DMS153 treated with DMSO at 0.1 percent for 48 hours (cell line): ENCODE results near the gene PCDHA8.
"Not testable (repeated sequence)": the region's sequence is repeated elsewhere in the genome, so short reads cannot be mapped to it uniquely, and the experiment has no call there.

Experiments
- DNase-seq: peaks from one replicate; lab custom pipeline; 2025; ENCODE audit not compliant: unreplicated experiment; lab: John Stamatoyannopoulos, UW

The PCDHA8 gene

DNA sequence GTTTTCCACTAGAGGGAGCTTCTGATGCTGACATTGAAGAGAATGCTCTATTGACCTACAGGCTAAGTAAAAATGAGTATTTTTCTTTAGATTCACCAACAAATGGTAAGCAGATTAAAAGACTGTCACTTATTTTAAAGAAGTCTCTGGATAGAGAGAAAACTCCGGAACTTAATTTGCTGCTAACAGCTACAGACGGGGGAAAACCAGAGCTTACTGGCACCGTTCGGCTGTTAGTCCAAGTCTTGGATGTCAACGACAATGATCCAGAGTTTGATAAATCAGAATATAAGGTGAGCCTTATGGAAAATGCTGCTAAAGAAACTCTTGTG is 28.5 kb downstream of the PCDHA8 start:
- DNase-seq, result no peak

DNA sequence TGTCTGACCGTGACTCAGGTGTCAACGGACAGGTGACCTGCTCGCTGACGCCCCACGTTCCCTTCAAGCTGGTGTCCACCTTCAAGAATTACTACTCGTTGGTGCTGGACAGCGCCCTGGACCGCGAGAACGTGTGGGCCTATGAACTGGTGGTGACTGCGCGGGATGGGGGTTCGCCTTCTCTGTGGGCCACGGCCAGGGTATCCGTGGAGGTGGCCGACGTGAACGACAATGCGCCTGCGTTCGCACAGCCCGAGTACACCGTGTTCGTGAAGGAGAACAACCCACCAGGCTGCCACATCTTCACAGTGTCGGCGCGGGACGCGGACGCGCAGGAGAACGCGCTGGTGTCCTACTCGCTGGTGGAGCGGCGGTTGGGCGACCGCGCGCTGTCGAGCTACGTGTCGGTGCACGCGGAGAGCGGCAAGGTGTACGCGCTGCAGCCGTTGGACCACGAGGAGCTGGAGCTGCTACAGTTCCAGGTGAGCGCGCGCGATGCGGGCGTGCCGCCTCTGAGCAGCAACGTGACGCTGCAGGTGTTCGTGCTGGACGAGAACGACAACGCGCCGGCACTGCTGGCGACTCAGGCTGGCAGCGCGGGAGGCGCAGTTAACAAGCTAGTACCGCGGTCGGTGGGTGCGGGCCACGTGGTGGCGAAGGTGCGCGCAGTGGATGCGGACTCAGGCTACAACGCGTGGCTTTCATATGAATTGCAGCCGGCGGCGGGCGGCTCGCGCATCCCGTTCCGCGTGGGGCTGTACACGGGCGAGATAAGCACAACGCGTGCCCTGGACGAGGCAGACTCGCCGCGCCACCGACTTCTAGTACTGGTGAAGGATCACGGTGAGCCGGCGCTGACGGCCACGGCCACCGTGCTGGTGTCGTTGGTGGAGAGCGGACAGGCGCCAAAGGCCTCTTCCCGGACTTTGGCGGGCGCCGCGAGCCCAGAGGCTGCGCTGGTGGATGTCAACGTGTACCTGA is 29.5 kb downstream of the PCDHA8 start:
- DNase-seq, result no peak

DNA sequence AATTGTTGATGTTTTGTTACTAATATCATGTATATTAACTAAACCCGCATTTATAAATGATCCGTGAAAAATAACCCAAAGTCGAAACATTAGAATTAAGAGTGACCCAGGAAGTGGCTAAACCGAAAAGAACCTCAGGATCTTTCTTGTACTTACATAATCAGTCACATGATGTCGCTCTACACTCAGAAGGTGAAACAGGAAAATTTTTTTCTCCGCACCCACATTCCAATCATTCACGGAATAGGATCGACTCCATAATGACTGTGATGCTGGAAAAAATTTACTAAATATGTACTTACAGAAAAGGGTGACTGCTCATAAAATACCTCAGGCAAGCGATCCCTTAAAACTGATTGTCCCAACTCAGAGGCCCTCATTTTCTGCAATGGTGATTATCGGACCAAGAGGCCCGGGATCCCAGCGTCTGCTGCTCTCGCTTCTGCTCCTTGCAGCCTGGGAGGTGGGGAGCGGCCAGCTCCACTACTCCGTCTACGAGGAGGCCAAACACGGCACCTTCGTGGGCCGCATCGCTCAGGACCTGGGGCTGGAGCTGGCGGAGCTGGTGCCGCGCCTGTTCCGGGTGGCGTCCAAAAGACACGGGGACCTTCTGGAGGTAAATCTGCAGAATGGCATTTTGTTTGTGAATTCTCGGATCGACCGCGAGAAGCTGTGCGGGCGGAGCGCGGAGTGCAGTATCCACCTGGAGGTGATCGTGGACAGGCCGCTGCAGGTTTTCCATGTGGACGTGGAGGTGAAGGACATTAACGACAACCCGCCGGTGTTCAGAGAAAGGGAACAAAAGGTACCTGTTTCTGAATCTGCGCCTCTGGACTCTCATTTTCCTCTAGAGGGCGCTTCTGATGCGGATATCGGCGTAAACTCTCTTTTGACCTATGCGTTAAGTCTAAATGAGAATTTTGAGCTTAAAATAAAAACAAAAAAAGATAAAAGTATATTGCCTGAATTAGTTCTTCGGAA is 34.4 kb downstream of the PCDHA8 start, which contains the start of gene PCDHA12:
Gene PCDHA12, plus strand, starts transcription at position 224 of the 981 bp plus-strand sequence. Its CDS starts 165 bp downstream, at position 389.
- DNase-seq, result peak; percentile 39

DNA sequence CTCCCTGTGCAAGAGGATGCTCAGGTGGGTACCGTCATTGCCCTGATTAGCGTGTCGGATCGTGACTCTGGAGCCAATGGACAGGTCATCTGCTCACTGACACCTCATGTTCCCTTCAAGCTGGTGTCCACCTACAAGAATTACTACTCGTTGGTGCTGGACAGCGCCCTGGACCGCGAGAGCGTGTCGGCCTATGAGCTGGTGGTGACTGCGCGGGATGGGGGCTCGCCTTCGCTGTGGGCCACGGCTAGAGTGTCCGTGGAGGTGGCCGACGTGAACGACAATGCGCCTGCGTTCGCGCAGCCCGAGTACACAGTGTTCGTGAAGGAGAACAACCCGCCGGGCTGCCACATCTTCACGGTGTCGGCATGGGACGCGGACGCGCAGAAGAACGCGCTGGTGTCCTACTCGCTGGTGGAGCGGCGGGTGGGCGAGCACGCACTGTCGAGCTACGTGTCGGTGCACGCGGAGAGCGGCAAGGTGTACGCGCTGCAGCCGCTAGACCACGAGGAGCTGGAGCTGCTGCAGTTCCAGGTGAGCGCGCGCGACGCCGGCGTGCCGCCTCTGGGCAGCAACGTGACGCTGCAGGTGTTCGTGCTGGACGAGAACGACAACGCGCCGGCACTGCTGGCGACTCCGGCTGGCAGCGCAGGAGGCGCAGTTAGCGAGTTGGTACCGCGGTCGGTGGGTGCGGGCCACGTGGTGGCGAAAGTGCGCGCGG is 35.7 kb downstream of the PCDHA8 start:
- DNase-seq, result not testable (repeated sequence)

DNA sequence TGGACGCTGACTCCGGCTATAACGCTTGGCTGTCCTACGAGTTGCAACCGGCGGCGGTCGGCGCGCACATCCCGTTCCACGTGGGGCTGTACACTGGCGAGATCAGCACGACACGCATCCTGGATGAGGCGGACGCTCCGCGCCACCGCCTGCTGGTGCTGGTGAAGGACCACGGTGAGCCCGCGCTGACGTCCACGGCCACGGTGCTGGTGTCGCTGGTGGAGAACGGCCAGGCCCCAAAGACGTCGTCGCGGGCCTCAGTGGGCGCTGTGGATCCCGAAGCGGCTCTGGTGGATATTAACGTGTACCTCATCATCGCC is 36.2 kb downstream of the PCDHA8 start:
- DNase-seq, result no peak

DNA sequence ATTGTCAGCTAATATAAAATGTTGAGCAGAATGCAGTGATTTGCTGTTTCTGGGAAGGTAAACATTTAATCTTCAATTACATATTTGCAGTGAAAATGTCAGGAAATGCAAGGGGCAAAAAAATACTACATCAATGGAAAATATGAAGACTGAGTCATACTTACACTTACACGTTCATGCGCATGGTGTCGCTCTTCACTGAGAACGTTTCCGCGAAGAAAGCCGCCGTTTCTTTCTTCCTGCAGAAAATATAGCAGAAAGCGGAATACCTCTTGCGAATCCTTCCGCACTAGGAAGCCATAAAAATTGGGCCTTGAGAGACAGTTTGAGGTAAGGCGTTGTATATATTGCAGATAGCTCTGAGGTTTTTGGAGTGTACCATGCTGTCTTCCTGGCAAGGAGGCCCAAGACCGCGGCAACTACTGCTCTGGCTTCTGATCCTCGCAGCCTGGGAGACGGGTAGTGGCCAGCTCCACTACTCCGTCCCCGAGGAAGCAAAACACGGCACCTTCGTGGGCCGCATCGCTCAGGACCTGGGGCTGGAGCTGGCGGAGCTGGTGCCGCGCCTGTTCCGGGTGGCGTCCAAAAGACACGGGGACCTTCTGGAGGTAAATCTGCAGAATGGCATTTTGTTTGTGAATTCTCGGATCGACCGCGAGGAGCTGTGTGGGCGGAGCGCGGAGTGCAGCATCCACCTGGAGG is 41.1 kb downstream of the PCDHA8 start, which contains the start of gene PCDHA13:
Gene PCDHA13, plus strand, starts transcription at position 236 of the 702 bp plus-strand sequence. Its CDS starts 145 bp downstream, at position 381.
- DNase-seq, result no peak

DNA sequence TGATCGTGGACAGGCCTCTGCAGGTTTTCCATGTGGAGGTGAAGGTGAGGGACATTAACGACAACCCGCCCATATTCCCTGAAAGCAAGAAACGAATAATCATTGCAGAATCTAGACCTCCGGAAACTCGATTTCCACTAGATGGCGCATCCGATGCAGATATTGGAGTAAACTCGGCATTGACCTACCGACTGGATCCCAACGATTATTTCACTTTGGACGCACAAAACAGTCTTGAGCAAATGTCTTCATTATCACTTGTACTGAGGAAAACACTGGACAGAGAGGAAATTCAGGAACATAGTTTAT is 41.6 kb downstream of the PCDHA8 start:
- DNase-seq, result no peak

DNA sequence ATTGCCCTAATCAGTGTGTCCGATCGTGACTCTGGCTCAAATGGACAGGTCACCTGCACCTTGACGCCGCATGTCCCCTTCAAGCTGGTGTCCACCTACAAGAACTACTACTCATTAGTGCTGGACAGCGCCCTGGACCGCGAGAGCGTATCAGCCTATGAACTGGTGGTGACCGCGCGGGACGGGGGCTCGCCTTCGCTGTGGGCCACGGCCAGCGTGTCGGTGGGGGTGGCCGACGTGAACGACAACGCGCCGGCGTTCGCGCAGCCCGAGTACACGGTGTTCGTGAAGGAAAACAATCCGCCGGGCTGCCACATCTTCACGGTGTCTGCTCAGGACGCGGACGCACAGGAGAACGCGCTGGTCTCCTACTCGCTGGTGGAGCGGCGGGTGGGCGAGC is 42.4 kb downstream of the PCDHA8 start:
- no peak for DNase-seq

DNA sequence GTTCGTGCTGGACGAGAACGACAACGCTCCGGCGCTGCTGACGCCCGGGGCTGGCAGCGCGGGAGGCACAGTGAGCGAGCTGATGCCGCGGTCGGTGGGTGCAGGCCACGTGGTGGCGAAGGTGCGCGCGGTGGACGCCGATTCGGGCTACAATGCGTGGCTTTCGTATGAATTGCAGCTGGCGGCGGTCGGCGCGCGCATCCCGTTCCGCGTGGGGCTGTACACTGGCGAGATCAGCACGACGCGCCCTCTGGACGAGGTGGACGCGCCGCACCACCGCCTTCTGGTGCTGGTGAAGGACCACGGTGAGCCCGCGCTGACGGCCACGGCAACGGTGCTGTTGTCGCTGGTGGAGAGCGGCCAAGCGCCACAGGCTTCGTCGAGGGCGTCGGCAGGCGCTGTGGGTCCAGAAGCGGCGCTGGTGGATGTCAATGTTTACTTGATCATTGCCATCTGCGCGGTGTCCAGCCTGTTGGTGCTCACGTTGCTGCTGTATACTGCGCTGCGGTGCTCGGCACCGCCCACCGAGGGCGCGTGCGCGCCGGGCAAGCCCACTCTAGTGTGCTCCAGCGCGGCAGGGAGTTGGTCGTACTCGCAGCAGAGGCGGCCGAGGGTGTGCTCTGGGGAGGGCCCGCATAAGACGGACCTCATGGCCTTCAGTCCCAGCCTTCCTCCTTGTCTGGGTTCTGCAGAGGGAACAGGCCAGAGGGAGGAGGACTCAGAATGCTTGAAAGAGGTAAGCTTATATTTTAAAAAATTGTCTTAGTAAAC is 43.1 kb downstream of the PCDHA8 start:
- no peak for DNase-seq
